GM23338 (cell line): ENCODE data around the gene FXR1.

Experiments
- CREB1 ChIP-seq: fragments of 250-450 bp; sonication (Bioruptor Pico); IDR thresholded peaks from 2 replicates; pipeline ENCODE4 v1.5.0; 2020; ENCODE audit warnings: low read depth, mild to moderate bottlenecking, moderate library complexity
- CTCF ChIP-seq, 2 experiments: fragments of 200-600 bp in 1 of 2; sonication (generic) in 1 of 2; conservative IDR thresholded peaks; 2 replicates each; pipeline versions ENCODE4 v1.5.1 to v1.6.1; 2016 to 2017; ENCODE audit warnings: antibody characterized with exemption in 2 of 2, low read depth in 2 of 2, mild to moderate bottlenecking in 2 of 2, moderate library complexity in 1 of 2
- EZH2 ChIP-seq: fragments of 200-600 bp; sonication (generic); IDR thresholded peaks from one replicate; pipeline ENCODE4 v1.8.0; 2017; ENCODE audit warnings: antibody characterized with exemption, mild to moderate bottlenecking, low read depth; ENCODE audit not compliant: unreplicated experiment
- EZH2phosphoT487 ChIP-seq: fragments of 200-600 bp; sonication (generic); IDR thresholded peaks from one replicate; pipeline ENCODE4 v1.8.1; 2018; ENCODE audit warnings: antibody characterized with exemption; ENCODE audit not compliant: unreplicated experiment
- POLR2AphosphoS5 ChIP-seq: IDR thresholded peaks from 2 replicates; pipeline ENCODE4 v1.6.1; 2016; ENCODE audit warnings: antibody characterized with exemption, low read depth
- REST ChIP-seq: IDR thresholded peaks from one replicate; pipeline ENCODE4 v1.6.1; 2018; ENCODE audit warnings: antibody characterized with exemption; ENCODE audit not compliant: unreplicated experiment
- ZNF114 ChIP-seq: fragments of 250-450 bp; sonication (Bioruptor Pico); IDR thresholded peaks from 2 replicates; pipeline ENCODE4 v1.5.0; 2020; ENCODE audit warnings: mild to moderate bottlenecking, moderate library complexity
- ZNF462 ChIP-seq: fragments of 250-450 bp; sonication (Bioruptor Pico); IDR thresholded peaks from 2 replicates; pipeline ENCODE4 v1.5.0; 2020; ENCODE audit warnings: mild to moderate bottlenecking, moderate library complexity

GRCh38 chr3:180932819-180933218 lies 20.3 kb downstream of the FXR1 start:
- TF ChIP-seq CTCF (conservative IDR thresholded peaks at IDR 0.05; ENCODE audit: low read depth in 2 of 2) (no peak), POLR2AphosphoS5 (no peak), EZH2phosphoT487 (no peak), EZH2 (no peak), ZNF114 (no peak), CREB1 (CRISPR knock-in tag) (no peak), REST (no peak), ZNF462 (CRISPR knock-in tag) (no peak)
